ENCODE data around the gene PNMA8C.
"Not testable (repeated sequence)": the region's sequence is repeated elsewhere in the genome, so short reads cannot be mapped to it uniquely, and the experiment has no call there.

PNMA8C gene

GRCh38 chr19:46410205-46411087 lies 18.3 kb downstream of the PNMA8C start:
- DNase-seq = no peak

- no peak for DNase-seq
Measured at GRCh38 chr19:46409191-46409590, 19.5 kb downstream of the PNMA8C start.

- no peak for DNase-seq
Measured at GRCh38 chr19:46408664-46409039, 20.1 kb downstream of the PNMA8C start.

- DNase-seq = no peak
Measured at GRCh38 chr19:46407856-46408663, 20.7 kb downstream of the PNMA8C start.

- no peak for DNase-seq
Measured at GRCh38 chr19:46406976-46407375, 21.8 kb downstream of the PNMA8C start.

GRCh38 chr19:46404753-46405468 lies 23.8 kb downstream of the PNMA8C start:
- no peak for DNase-seq

- DNase-seq = no peak
Measured at GRCh38 chr19:46404055-46404752, 24.5 kb downstream of the PNMA8C start.

- no peak for DNase-seq
Measured at GRCh38 chr19:46402725-46403124, 26.0 kb downstream of the PNMA8C start.

GRCh38 chr19:46397801-46398479 lies 30.8 kb downstream of the PNMA8C start:
- not testable (repeated sequence) for DNase-seq

GRCh38 chr19:46394402-46394797 lies 34.3 kb downstream of the PNMA8C start:
- no peak for DNase-seq

GRCh38 chr19:46393456-46394401 lies 35.0 kb downstream of the PNMA8C start:
- no peak for DNase-seq

GRCh38 chr19:46392837-46393236 lies 35.9 kb downstream of the PNMA8C start:
- no peak for DNase-seq

- no peak for DNase-seq
Measured at GRCh38 chr19:46392252-46392801, 36.4 kb downstream of the PNMA8C start.

GRCh38 chr19:46391296-46392251 lies 37.2 kb downstream of the PNMA8C start:
- no peak for DNase-seq

- no peak for DNase-seq
Measured at GRCh38 chr19:46390866-46391265, 37.9 kb downstream of the PNMA8C start.

- no peak for DNase-seq
Measured at GRCh38 chr19:46390121-46390858, 38.4 kb downstream of the PNMA8C start.

- no peak for DNase-seq
Measured at GRCh38 chr19:46388311-46389095, 40.2 kb downstream of the PNMA8C start.

GRCh38 chr19:46387713-46388130 lies 41.0 kb downstream of the PNMA8C start:
- no peak for DNase-seq

Data from NCI-H1048 (cell line).